T follicular helper cell (primary cell): ENCODE results near the gene HOPX.
"Not testable (repeated sequence)": the region's sequence is repeated elsewhere in the genome, so short reads cannot be mapped to it uniquely, and the experiment has no call there.

Source experiments
- DNase-seq: peaks from one replicate; pipeline ENCODE4 v3.0.0-alpha.2; 2020; ENCODE audit warnings: low read depth
- total RNA-seq, 2 experiments: gene quantifications; one replicate each; lab custom pipeline; 2026; lab: John Stamatoyannopoulos, UW

Gene HOPX
- total RNA-seq, result 40.0 to 46.2 reads per million in 2 experiments

- no peak for DNase-seq
Observed at GRCh38 chr4:56681158-56681852, at the start of gene HOPX. Gene HOPX (minus strand): TSS chr4:56681296. CDS start chr4:56657816, 23,480 bp downstream.

- DNase-seq, result no peak
Observed at GRCh38 chr4:56730097-56730496, 49.0 kb upstream of the HOPX start.

- DNase-seq, result no peak
Observed at GRCh38 chr4:56728512-56728911, 47.4 kb upstream of the HOPX start.

GRCh38 chr4:56727150-56727549 is 46.1 kb upstream of the HOPX start:
- no peak for DNase-seq

GRCh38 chr4:56726593-56726992 is 45.5 kb upstream of the HOPX start:
- DNase-seq, result not testable (repeated sequence)

- no peak for DNase-seq
Observed at GRCh38 chr4:56723659-56724230, 42.6 kb upstream of the HOPX start.

- DNase-seq, result no peak
Observed at GRCh38 chr4:56723201-56723605, 42.1 kb upstream of the HOPX start.

- DNase-seq, result no peak
Observed at GRCh38 chr4:56708146-56708545, 27.1 kb upstream of the HOPX start.

- no peak for DNase-seq
Observed at GRCh38 chr4:56705966-56706365, 24.9 kb upstream of the HOPX start.

- DNase-seq, result no peak
Observed at GRCh38 chr4:56705334-56705733, 24.2 kb upstream of the HOPX start.

GRCh38 chr4:56704089-56704871 is 23.2 kb upstream of the HOPX start:
- DNase-seq, result no peak

GRCh38 chr4:56703378-56703777 is 22.3 kb upstream of the HOPX start:
- DNase-seq, result no peak

GRCh38 chr4:56701644-56702043 is 20.5 kb upstream of the HOPX start:
- DNase-seq, result no peak

GRCh38 chr4:56701161-56701480 is 20.0 kb upstream of the HOPX start:
- DNase-seq, result no peak

GRCh38 chr4:56699537-56700105 is 18.5 kb upstream of the HOPX start:
- no peak for DNase-seq

- DNase-seq, result no peak
Observed at GRCh38 chr4:56698329-56698728, 17.2 kb upstream of the HOPX start.

- DNase-seq, result no peak
Observed at GRCh38 chr4:56696056-56696455, 15.0 kb upstream of the HOPX start.

GRCh38 chr4:56693476-56693875 is 12.4 kb upstream of the HOPX start:
- DNase-seq, result not testable (repeated sequence)

- no peak for DNase-seq
Observed at GRCh38 chr4:56692576-56692975, 11.5 kb upstream of the HOPX start.

- no peak for DNase-seq
Observed at GRCh38 chr4:56691425-56691824, 10.3 kb upstream of the HOPX start.

GRCh38 chr4:56690393-56690792 is 9.3 kb upstream of the HOPX start:
- DNase-seq, result no peak

- DNase-seq, result no peak
Observed at GRCh38 chr4:56689201-56689969, 8.3 kb upstream of the HOPX start.
